ENCODE measurements around the gene HSPD1. TPM values are rescaled to one million over a fixed set of nuclear protein-coding genes. Genes with fewer than 3 reads are reported as not detected.
A peak's percentile ranks its signal among the peaks of the same experiment; 100 is the strongest.

The HSPD1 gene
- total RNA-seq, 1 experiment from 2014 or later = 995 TPM

GRCh38 chr2:197515739-197516392 lies 16.2 kb upstream of the HSPD1 start, which contains the start of gene MOB4 (continued):
- TF ChIP-seq EGR1 (IDR thresholded peaks at IDR 0.05; ENCODE audit: low read depth) (no peak; the same call in 1 of the 2 replicates), ZNF274 (IDR thresholded peaks at IDR 0.05; ENCODE audit: low read depth, low read length) (no peak), SIN3A (IDR thresholded peaks at IDR 0.05; ENCODE audit: low read depth) (peak; percentile 96), EZH2phosphoT487 (IDR thresholded peaks at IDR 0.05; ENCODE audit: borderline replicate concordance) (no peak), RAD21 (IDR thresholded peaks at IDR 0.05; ENCODE audit: low read depth) (no peak), ELF1 (IDR thresholded peaks at IDR 0.05; ENCODE audit: borderline replicate concordance, low read depth) (peak; percentile 67; the same call in 1 of the 2 replicates), JUND (IDR thresholded peaks at IDR 0.05) (peak; percentile 56), POLR2AphosphoS5 (IDR thresholded peaks at IDR 0.05; ENCODE audit: low read depth, low read length) (peak; percentile 94), CEBPB (IDR thresholded peaks at IDR 0.05; ENCODE audit: low read depth) (no peak)
- TF ChIP-seq, protein P1, sequence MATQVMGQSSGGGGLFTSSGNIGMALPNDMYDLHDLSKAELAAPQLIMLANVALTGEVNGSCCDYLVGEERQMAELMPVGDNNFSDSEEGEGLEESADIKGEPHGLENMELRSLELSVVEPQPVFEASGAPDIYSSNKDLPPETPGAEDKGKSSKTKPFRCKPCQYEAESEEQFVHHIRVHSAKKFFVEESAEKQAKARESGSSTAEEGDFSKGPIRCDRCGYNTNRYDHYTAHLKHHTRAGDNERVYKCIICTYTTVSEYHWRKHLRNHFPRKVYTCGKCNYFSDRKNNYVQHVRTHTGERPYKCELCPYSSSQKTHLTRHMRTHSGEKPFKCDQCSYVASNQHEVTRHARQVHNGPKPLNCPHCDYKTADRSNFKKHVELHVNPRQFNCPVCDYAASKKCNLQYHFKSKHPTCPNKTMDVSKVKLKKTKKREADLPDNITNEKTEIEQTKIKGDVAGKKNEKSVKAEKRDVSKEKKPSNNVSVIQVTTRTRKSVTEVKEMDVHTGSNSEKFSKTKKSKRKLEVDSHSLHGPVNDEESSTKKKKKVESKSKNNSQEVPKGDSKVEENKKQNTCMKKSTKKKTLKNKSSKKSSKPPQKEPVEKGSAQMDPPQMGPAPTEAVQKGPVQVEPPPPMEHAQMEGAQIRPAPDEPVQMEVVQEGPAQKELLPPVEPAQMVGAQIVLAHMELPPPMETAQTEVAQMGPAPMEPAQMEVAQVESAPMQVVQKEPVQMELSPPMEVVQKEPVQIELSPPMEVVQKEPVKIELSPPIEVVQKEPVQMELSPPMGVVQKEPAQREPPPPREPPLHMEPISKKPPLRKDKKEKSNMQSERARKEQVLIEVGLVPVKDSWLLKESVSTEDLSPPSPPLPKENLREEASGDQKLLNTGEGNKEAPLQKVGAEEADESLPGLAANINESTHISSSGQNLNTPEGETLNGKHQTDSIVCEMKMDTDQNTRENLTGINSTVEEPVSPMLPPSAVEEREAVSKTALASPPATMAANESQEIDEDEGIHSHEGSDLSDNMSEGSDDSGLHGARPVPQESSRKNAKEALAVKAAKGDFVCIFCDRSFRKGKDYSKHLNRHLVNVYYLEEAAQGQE (IDR thresholded peaks at IDR 0.05; ENCODE audit: low read depth) = no peak

DNA sequence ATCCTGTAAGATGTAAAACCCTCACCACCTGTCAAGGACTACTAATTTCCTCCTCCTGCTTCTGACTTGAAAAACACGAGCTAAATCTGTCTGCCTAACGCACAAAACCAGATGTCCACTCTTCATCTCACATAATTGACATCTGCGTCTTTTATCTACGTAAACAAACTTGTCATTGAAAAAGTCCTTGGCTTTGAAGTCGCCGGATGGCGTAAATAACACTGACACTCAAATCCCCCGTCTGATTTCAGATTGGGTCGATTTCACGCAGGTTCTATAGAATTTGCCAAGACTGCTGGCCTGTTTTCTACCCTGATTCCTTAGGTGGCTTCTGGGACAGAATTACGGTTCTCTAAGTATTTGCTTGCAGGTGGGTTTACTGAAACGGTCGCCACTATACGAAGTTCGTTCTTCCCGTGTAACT lies 15.7 kb upstream of the HSPD1 start:
- Histone ChIP-seq H3K9ac (ENCODE audit: low read length) (peak overlapping the region; percentile 82), H3K27ac (ENCODE audit: low read depth, low read length) (peak overlapping the region; percentile 74), H3K9me2 (ENCODE audit: insufficient read depth) (no peaks in the 10 kb centered on the region), H3K4me2 (ENCODE audit: low read length) (peak overlapping the region; percentile 88), H3K79me2 (ENCODE audit: insufficient read depth, low read length) (peaks cover 42% of the 10 kb centered on the region), H3K36me3 (ENCODE audit: control insufficient read depth in 1 of 2, insufficient read depth in 2 of 2, low read length in 2 of 2) (peaks cover 0 to 12% of the 10 kb centered on the region in 2 experiments; a peak in 2 of 4 replicates), H4K20me1 (ENCODE audit: insufficient read depth) (no peaks in the 10 kb centered on the region), H3K4me3 (replicated peaks in 1 of 2; ENCODE audit: low read depth in 1 of 2, low read length in 2 of 2) (peak overlapping the region; percentile 77 to 93), H3K27me3 (ENCODE audit: insufficient read depth, low read length) (no peaks in the 10 kb centered on the region), H3K9me3 (ENCODE audit: control insufficient read depth in 1 of 2, insufficient read depth in 1 of 2, low read depth in 1 of 2, low read length in 2 of 2) (peaks cover 0 to 1% of the 10 kb centered on the region in 2 experiments; a peak in 1 of 4 replicates), H3K4me1 (ENCODE audit: control insufficient read depth in 1 of 2, insufficient read depth in 2 of 2, low read length in 2 of 2) (peaks cover 10 to 17% of the 10 kb centered on the region in 2 experiments; a peak in 3 of 4 replicates), H2AFZ (ENCODE audit: low read depth, low read length, poor library complexity, severe bottlenecking) (peak overlapping the region; percentile 86)
- no peak for ATAC-seq
- RAD21 ChIA-PET (ENCODE audit: low non-redundant PET in 1 of 2, low total read pairs in 2 of 2, uncharacterized antibody in 2 of 2, unreplicated experiment in 2 of 2) = no interaction called here
- BruUV-seq (replicated peaks) = TSS peak; percentile 92
- POLR2A ChIA-PET = interaction anchor here (1.3 to 2.9 kb wide), 4 partner anchors 9 to 62 kb away, joined by 3 to 25 read pairs (median 5); partner anchors contain the start of genes COQ10B, HSPD1 and HSPE1
- intact Hi-C loops (cut with micrococcal nuclease) = no loop called here
- DNase-seq (ENCODE audit: low read depth, low spot score) = peak; percentile 12
- TF ChIP-seq TCF7L2 (IDR thresholded peaks at IDR 0.05; ENCODE audit: borderline replicate concordance, extremely low read depth, insufficient read depth, insufficient read length) (peak; percentile 68), EGR1 (IDR thresholded peaks at IDR 0.05; ENCODE audit: low read depth) (no peak)
- CTCF ChIA-PET = no interaction called here
